Natural killer cell treated with Interleukin-12 subunit alpha and Interleukin-12 subunit beta and Interleukin-15 and Interleukin-18, amount 100 ng/mL, for 72 hours (primary cell): Measurements from ENCODE around the gene HSD17B10. TPM values are rescaled to one million over a fixed set of nuclear protein-coding genes. Genes with fewer than 3 reads are reported as not detected.
"Not testable (repeated sequence)": the region's sequence is repeated elsewhere in the genome, so short reads cannot be mapped to it uniquely, and the experiment has no call there.

ENCODE experiments used
- ATAC-seq, 2 donors: fragments of 150-1000 bp; cut with Tn5 transposase in 1 of 2; sonication (Bioruptor Pico), chemical (Tn5 transposase) in 1 of 2; 2 replicates each; pipeline ENCODE4 v1.10.0; 2021
- DNase-seq: peaks from one replicate; pipeline ENCODE4 v3.0.0; 2022; ENCODE audit warnings: low spot score
- H3K27ac Mint-ChIP-seq, 2 donors: 1 replicate in 1 of 2; 2 replicates in 1 of 2; pipeline ENCODE4 v1.8.0; 2022; ENCODE audit warnings: mixed read lengths in 2 of 2, mild to moderate bottlenecking in 1 of 2, moderate library complexity in 1 of 2
- H3K27me3 Mint-ChIP-seq, 2 donors: 1 replicate in 1 of 2; 2 replicates in 1 of 2; pipeline ENCODE4 v1.8.0; 2022; ENCODE audit warnings: mixed read lengths in 2 of 2
- H3K36me3 Mint-ChIP-seq: one replicate; pipeline ENCODE4 v1.8.0; 2022; ENCODE audit warnings: mixed read lengths
- H3K4me1 Mint-ChIP-seq, 2 donors: 1 replicate in 1 of 2; 2 replicates in 1 of 2; pipeline ENCODE4 v1.8.0; 2022; ENCODE audit warnings: low read depth in 2 of 2, mixed read lengths in 2 of 2, mild to moderate bottlenecking in 1 of 2
- H3K4me3 Mint-ChIP-seq: one replicate; pipeline ENCODE4 v1.8.0; 2022; ENCODE audit warnings: mixed read lengths
- H3K9me3 Mint-ChIP-seq: 2 replicates; pipeline ENCODE4 v1.8.0; 2022; ENCODE audit warnings: mixed read lengths
- total RNA-seq, 2 donors: library from RNA; stranded (reverse); gene quantifications; one replicate each; pipeline ENCODE4 v1.2.3, GENCODE V29; 2022

Gene HSD17B10
- 100 to 1,000 TPM; 108 to 129 TPM for total RNA-seq

DNA sequence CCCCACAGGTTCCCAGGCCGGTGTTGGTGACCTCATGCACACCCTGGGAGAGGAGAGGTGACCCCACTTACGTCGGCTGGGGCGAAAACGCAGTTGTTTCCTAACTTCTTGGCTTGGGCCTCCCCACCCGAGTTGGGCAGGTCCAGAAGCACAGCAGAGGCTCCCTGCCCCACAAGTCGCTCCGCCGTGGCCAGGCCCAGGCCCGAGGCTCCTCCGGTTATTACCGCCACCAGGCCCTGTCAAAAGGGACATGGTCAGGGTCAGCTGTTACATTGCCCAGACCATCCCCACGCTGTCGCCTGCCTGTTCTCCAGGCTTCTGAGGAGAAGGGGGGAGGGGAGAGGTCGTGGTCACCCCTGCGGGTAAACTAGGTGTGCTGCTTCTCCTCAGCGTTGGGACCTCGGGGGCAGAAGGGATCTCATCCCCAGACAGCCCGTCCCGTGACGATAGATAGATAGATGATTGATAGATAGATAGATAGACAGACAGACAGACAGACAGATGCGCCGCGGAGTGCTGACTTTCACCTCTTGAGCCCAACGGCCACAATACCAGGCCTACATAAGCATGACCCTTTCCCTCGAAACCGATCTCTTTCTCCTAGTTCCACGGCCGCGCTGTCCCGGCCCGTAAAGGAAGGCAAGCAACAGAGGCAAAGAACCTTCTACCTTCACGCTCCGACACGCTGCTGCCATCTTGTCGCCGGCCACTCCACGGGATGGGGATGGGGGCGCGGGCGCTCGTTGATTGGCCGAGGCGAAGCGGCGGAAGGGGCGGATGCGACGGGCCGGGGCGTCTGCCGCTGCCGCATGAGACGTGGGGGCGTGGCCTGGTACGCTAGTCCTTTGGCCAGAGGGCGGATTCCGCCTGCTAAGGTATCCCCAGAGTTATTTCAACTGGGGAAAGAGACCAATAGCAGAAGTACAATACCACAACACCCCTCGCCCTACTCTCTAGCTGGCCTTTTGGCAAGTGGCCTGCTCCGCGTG, at the start of gene HSD17B10:
TSS of gene HSD17B10 (minus strand) at position 720 of the 989 bp plus-strand sequence. CDS start at position 695, 25 bp downstream.
- Mint-ChIP-seq H3K9me3 (no peaks in the 10 kb centered on the region), H3K27me3 (peaks cover 0 to 17% of the 10 kb centered on the region in 2 donors), H3K4me3 (peak within 1 kb of the TSS; percentile 96), H3K27ac (peak within 1 kb of the TSS; percentile 77 to 86), H3K36me3 (peaks cover 5% of the 10 kb centered on the region), H3K4me1 (peaks cover 19 to 34% of the 10 kb centered on the region in 2 donors)
- peak; percentile 96 to 98 for ATAC-seq
- peak; percentile 90 for DNase-seq

DNA sequence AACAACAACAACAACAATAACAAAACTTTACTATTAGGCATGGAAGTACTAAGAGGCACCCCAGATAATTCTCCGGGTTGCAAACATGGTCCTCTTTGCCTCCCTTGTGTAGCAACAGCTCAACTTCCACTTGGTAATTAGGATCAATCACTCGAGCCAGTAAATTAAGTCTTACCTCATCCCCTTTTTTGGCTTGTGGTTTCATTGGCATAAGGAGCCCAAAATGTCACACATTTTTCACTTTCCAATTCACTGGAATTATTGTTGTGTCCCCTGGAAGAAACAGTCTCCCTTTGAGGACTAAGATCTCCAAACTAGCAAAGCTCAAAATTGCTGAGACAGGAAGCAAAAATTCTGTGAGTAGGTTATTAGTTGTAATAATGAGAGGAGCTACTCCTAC, 49.2 kb upstream of the HSD17B10 start:
- no peak for ATAC-seq
- peaks cover 0 to 8% of the 10 kb centered on the region in 2 donors for H3K4me1 Mint-ChIP-seq
- no peak overlapping the region for H3K27ac Mint-ChIP-seq
- H3K9me3 Mint-ChIP-seq = no peaks in the 10 kb centered on the region
- no peaks in the 10 kb centered on the region for H3K36me3 Mint-ChIP-seq
- H3K4me3 Mint-ChIP-seq = no peak overlapping the region
- DNase-seq = no peak
- peaks cover 0 to 11% of the 10 kb centered on the region in 2 donors for H3K27me3 Mint-ChIP-seq

DNA sequence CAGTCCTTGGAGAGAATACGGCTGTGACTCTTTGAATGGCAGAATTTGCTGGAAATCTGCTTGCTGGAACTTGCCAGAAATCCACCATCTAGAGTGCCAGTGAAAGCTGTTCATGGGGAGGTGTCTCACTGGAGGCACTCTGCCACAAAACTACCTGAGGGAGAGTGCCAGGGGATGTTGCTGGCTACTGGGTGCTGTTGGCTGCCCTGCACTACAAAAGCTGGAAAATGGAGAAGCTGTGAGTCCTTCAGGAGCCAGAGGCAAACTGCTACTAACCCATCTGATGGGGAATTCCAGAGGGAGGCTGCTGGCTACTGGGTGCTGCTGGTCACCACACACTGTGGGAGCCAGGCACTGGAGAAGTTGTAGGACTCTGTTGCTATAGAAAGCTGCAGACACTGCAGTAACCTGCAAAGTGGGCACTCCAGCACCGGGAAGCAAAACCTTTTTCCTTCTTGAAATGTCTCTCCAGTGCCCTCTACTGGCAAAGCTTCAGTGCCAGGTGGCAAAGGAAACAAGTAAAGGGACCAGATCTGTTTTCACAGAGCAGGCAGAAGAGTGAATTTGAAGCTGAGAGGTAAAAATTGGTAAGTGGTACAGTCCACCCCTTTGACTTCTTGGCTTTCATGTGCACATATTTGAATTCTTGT, 47.8 kb upstream of the HSD17B10 start:
- Mint-ChIP-seq H3K4me3 (no peak overlapping the region), H3K4me1 (peaks cover 0 to 8% of the 10 kb centered on the region in 2 donors), H3K9me3 (no peaks in the 10 kb centered on the region), H3K36me3 (no peaks in the 10 kb centered on the region), H3K27ac (no peak overlapping the region), H3K27me3 (peaks cover 0 to 16% of the 10 kb centered on the region in 2 donors)
- ATAC-seq = peak in 1 of 2 donors; percentile 43
- peak; percentile 64 for DNase-seq

DNA sequence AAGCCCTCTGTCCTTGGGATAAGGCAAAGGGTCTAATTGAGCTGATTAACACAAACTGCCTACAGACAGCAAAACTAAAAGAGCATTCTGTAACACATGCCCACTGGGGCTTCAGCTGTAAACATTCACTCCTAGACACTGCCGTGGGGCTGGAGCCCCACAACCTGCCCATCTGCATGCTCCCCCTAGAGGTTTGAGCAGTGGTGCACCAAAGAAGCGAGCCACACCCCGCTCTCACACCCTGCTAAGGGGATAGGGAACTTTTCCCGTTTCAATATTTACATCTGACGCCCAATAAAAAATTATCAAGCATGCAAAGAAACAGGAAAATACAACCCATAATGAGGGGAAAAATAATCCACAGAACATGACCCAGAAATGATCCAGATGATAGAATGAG, 46.9 kb upstream of the HSD17B10 start:
- no peak overlapping the region for H3K27ac Mint-ChIP-seq
- ATAC-seq = no peak
- H3K36me3 Mint-ChIP-seq = no peaks in the 10 kb centered on the region
- H3K4me3 Mint-ChIP-seq = no peak overlapping the region
- peaks cover 0 to 16% of the 10 kb centered on the region in 2 donors for H3K27me3 Mint-ChIP-seq
- peaks cover 0 to 8% of the 10 kb centered on the region in 2 donors for H3K4me1 Mint-ChIP-seq
- DNase-seq = no peak
- H3K9me3 Mint-ChIP-seq = no peaks in the 10 kb centered on the region

DNA sequence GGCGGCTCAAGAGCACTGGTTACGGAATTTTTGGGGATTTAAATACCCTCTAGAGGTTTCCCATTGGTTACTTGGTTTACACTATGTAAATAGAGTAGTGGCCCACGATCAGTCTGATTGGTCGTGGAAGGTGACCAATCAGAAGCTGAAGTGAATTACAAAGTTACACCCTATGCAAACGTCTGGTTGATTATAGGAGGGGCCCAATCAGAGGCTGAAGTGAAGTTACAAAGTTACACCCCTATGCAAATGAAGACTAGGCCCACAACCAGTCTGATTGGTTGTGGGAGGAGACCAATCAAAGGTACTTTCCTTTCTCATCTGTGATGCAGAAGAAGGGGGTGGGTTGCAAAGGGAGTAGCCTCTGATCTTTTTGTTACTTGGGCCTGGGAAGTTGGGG, 45.1 kb upstream of the HSD17B10 start:
- no peak for DNase-seq
- no peaks in the 10 kb centered on the region for H3K36me3 Mint-ChIP-seq
- no peak overlapping the region for H3K27ac Mint-ChIP-seq
- peak in 1 of 2 donors; percentile 48 for ATAC-seq
- H3K4me3 Mint-ChIP-seq = no peak overlapping the region
- H3K4me1 Mint-ChIP-seq = peaks cover 0 to 8% of the 10 kb centered on the region in 2 donors
- H3K9me3 Mint-ChIP-seq = no peaks in the 10 kb centered on the region
- H3K27me3 Mint-ChIP-seq = peaks cover under 1 to 19% of the 10 kb centered on the region in 2 donors

DNA sequence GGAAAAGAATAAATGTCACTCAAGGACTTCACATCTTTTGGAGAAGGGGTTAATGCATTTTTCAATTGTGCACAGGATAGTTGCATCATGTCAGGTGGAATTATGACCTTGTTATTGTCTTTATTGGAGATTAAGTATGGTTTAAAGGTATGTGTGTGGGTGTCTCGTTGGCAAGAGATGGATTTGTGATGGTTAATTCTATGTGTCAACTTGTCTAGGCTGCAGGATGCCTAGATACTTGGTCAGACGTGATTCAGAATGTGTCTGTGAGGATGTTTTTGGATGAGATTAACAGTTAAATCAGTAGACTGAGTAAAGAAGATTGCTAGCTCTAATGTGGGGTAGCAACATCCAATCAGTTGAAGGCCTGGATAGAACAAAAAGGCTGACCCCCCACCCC, 42.2 kb upstream of the HSD17B10 start:
- no peak overlapping the region for H3K4me3 Mint-ChIP-seq
- no peaks in the 10 kb centered on the region for H3K9me3 Mint-ChIP-seq
- ATAC-seq (no peak), DNase-seq (no peak)
- H3K36me3 Mint-ChIP-seq = no peaks in the 10 kb centered on the region
- H3K27me3 Mint-ChIP-seq = peaks cover 13 to 26% of the 10 kb centered on the region in 2 donors
- no peak overlapping the region for H3K27ac Mint-ChIP-seq
- H3K4me1 Mint-ChIP-seq = peaks cover 0 to 3% of the 10 kb centered on the region in 2 donors

DNA sequence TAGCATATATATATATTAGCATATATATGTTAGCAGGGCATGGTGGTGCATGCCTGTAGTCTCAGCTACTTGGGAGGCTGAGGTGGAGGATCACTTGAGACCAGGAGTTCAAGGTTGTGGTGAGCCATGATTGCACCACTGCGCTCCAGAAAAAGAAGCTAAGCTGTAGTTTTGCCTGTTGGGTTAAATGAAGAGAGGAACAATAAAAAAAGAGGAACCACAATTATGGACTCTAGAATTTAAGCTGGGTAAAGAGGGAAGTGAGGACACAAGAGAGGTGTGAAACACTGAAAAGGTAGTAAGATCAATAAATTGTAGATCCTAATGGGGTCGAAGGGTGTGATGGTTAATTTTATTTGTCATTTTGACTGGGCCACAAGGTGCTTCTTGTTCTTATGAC, 40.5 kb upstream of the HSD17B10 start:
- Mint-ChIP-seq H3K27me3 (peaks cover 21 to 31% of the 10 kb centered on the region in 2 donors), H3K27ac (no peak overlapping the region), H3K4me3 (no peak overlapping the region), H3K9me3 (no peaks in the 10 kb centered on the region), H3K36me3 (no peaks in the 10 kb centered on the region), H3K4me1 (no peaks in the 10 kb centered on the region)
- DNase-seq (no peak), ATAC-seq (no peak)

DNA sequence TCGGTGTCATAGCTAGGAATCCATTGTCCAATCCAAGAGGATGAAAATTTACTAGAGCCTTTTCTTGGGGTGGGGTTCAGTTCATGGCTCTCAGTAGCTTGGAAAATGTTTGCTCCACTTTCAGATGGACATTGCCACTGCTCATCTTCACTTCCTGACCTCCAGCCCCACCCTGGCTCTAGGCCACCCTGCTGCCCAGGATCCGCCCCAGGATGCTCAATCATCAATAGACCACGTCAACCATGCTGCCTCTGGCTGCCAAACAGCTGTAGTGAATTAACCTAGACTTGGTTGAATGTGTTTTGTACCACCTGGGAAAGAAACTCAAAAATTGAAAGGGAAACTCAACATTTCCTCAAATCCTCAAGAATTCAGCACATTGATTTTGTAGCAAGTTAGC, 37.2 kb upstream of the HSD17B10 start:
- Mint-ChIP-seq H3K9me3 (no peaks in the 10 kb centered on the region), H3K4me3 (no peak overlapping the region), H3K36me3 (no peaks in the 10 kb centered on the region), H3K27ac (no peak overlapping the region), H3K27me3 (peaks cover 21 to 29% of the 10 kb centered on the region in 2 donors), H3K4me1 (no peaks in the 10 kb centered on the region)
- no peak for DNase-seq
- ATAC-seq = no peak

DNA sequence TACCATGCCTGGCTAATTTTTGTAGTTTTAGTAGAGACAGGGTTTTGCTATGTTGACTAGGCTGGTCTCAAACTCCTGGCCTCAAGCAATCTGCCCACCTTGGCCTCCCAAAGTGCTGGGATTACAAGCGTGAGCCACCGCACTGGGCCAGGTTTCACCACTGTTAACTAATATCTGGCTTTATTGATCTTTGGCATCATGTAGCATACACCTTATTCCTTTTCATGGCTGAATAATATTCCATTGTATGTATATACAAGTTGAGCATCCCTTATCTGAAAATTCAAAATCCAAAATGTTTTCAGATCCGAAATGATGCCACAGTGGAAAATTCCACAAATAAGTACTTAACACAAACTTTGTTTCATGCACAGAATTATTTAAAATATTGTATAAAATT, 34.5 kb upstream of the HSD17B10 start:
- not testable (repeated sequence) for H3K4me1 Mint-ChIP-seq, H3K27ac Mint-ChIP-seq, H3K36me3 Mint-ChIP-seq, H3K4me3 Mint-ChIP-seq, ATAC-seq, DNase-seq, H3K9me3 Mint-ChIP-seq
- peaks cover 15 to 25% of the 10 kb centered on the region in 2 donors for H3K27me3 Mint-ChIP-seq

DNA sequence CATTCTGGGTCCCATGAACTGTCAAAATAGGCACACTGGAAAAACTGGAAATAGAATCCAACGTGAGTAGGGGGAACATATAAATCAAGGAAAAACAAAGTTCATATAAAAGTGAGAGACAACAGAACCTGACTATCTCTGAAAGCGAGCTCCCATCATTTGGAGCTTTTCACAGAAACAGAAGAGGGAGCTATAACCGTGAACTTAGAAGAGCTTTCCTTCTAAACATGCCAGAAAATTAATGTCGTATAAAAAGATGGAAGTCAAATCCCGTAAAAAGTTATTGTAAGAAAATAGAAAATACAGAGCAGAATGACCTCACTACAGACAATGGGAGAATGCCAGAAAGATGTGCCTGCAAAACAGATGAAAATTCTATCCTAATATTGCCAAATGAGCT, 23.9 kb upstream of the HSD17B10 start:
- Mint-ChIP-seq H3K9me3 (no peaks in the 10 kb centered on the region), H3K4me3 (no peak overlapping the region), H3K36me3 (no peaks in the 10 kb centered on the region), H3K27me3 (peaks cover 13 to 27% of the 10 kb centered on the region in 2 donors), H3K4me1 (no peaks in the 10 kb centered on the region), H3K27ac (no peak overlapping the region)
- no peak for DNase-seq
- ATAC-seq = no peak

DNA sequence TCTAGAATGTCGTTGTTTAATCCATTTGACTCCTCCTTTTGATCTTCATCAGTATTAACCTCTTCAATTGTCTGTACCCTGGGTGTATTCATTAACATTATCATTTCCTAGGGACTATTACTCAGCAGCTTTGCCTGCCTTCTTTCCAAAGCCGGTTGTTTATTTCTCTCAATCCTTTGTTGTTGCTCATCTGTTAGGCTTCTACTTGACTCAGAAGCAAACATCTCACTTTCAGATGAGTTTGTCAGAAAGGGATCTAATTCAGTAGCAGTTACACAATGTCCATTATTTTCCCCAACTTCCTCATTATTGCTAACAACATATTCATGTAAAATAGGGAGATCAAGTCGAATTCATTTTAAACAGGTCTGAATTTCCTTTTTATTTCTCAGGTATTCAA, 22.1 kb upstream of the HSD17B10 start:
- ATAC-seq (no peak), DNase-seq (no peak)
- peaks cover 13 to 26% of the 10 kb centered on the region in 2 donors for H3K27me3 Mint-ChIP-seq
- no peak overlapping the region for H3K4me3 Mint-ChIP-seq
- H3K27ac Mint-ChIP-seq = no peak overlapping the region
- no peaks in the 10 kb centered on the region for H3K4me1 Mint-ChIP-seq
- H3K9me3 Mint-ChIP-seq = no peaks in the 10 kb centered on the region
- H3K36me3 Mint-ChIP-seq = no peaks in the 10 kb centered on the region

DNA sequence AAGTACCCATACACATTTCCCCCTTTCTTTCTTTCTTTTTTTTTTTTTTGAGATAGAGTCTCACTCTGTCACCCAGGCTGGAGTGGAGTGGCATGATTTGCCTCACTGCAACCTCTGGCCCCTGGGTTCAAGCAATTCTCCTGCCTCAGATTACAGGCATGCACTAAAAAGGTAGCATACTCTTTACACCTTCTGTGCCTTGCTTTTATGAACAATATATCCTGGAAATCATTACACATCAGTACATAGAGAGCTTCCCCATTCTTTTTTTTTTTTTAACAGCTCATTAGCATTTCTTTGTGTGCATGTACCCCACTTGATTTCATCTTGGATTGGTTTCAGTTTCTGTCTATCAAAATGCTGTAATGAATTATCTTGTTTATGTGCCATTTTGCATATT, 18.6 kb upstream of the HSD17B10 start:
- Mint-ChIP-seq H3K36me3 (no peaks in the 10 kb centered on the region), H3K4me1 (no peaks in the 10 kb centered on the region)

DNA sequence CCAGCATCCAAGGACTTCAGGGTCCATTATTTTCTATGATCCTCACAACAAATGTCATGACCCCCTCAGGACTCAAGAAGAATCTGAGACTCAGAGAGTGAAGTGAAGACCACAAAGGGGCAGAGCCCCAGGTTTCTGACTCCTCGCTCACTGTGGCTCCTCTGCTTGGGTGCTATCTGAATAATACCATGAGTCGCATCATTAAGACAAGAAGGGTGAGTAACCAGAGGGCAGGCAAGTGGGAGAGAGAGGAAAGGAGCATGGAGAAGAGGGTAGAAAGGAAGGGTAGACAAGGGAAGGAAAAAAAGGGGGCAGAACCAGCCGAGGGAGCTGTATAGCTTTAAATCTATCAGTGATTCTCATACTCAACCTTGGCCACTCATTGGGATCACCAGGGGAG, 15.5 kb upstream of the HSD17B10 start:
- Mint-ChIP-seq H3K36me3 (no peaks in the 10 kb centered on the region), H3K27me3 (peaks cover 0 to 12% of the 10 kb centered on the region in 2 donors), H3K27ac (no peak overlapping the region), H3K9me3 (no peaks in the 10 kb centered on the region), H3K4me1 (no peaks in the 10 kb centered on the region), H3K4me3 (no peak overlapping the region)
- no peak for ATAC-seq
- DNase-seq = no peak

More for the DNA sequence above, 18.6 kb upstream of the HSD17B10 start:
- peaks cover 6 to 23% of the 10 kb centered on the region in 2 donors for H3K27me3 Mint-ChIP-seq
- DNase-seq = no peak
- H3K27ac Mint-ChIP-seq = no peak overlapping the region
- H3K9me3 Mint-ChIP-seq = no peaks in the 10 kb centered on the region
- ATAC-seq = no peak
- no peak overlapping the region for H3K4me3 Mint-ChIP-seq

DNA sequence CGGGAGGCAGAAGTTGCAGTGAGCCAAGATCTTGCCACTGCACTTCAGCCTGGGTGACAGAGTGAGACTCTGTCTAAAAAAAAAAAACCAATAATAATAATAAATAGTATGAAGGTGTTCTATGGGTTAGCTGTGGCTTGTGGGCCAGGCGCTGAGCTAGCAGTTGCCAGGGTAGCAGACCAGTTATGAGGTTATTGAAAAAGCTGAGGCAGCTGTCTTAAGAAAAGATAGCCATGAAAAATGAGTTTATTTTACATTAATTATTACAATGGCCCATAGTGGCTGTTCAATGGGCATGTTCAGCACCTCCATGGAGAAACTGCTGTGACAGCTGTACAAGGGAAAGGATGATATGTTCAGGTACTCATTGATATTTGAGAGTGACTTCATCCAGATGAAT, 13.3 kb upstream of the HSD17B10 start:
- Mint-ChIP-seq H3K27ac (no peak overlapping the region), H3K36me3 (no peaks in the 10 kb centered on the region), H3K4me3 (no peak overlapping the region), H3K27me3 (peaks cover 0 to 12% of the 10 kb centered on the region in 2 donors), H3K4me1 (no peaks in the 10 kb centered on the region), H3K9me3 (no peaks in the 10 kb centered on the region)
- no peak for ATAC-seq
- DNase-seq = no peak
